ENCODE data around the gene GCNT2. TPM values are rescaled to one million over a fixed set of nuclear protein-coding genes. Genes with fewer than 3 reads are reported as not detected.
"Not testable (repeated sequence)": the region's sequence is repeated elsewhere in the genome, so short reads cannot be mapped to it uniquely, and the experiment has no call there.

Gene GCNT2
- total RNA-seq, 1 experiment from 2014 or later, result 42.8 TPM

DNA sequence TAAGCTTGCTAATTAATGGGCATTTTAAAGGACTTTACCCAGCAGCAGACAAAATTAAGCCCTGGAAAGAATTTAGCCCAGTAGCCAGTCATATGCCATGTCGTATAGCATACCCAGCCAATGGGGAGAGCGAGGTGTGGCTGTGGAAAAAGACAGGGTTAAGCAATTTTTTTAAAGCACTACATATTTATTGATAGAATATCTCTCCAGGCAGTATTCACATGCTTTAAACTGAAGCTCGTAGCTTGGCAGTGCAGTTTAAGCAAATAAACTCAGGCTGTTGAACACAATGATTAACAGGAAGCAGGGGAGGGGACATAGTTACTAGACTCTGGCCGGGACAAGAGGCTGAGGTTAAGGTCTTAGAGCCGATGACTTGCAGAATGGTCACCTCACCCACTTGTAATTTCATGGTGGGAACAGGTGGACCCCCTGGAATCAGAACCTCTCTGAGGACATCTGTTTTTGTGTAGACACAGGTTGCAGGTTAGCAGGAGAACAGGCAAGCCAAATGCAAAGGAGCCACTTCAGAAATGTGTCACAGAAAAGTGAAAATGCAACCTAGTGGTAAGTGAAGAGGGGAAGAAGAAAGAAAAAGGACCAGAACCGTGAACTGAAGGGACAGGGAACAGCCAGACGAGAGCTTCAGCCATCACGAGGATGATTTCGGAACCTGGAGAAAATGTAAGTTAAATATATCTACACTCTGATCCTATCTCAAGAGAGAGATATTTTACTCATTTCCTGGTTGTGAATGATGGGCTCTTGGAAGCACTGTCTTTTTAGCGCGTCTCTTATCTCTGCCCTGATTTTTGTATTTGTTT, 7.2 kb downstream of the GCNT2 start:
- H3K27ac ChIP-seq (ENCODE audit: low read length), result peak overlapping the region; percentile 98
- no peaks in the 10 kb centered on the region for H3K27me3 ChIP-seq (ENCODE audit: control insufficient read depth, insufficient read depth, low read length)
- CTCF ChIA-PET, result no interaction called here
- no peak; the same call in none of the 2 replicates for TF ChIP-seq POLR2AphosphoS5 (IDR thresholded peaks at IDR 0.05; ENCODE audit: low read depth, low read length)
- no peak for TF ChIP-seq REST (IDR thresholded peaks at IDR 0.05; ENCODE audit: insufficient read depth in 1 of 2, low read depth in 2 of 2, low read length in 1 of 2)
- TF ChIP-seq, protein P1, sequence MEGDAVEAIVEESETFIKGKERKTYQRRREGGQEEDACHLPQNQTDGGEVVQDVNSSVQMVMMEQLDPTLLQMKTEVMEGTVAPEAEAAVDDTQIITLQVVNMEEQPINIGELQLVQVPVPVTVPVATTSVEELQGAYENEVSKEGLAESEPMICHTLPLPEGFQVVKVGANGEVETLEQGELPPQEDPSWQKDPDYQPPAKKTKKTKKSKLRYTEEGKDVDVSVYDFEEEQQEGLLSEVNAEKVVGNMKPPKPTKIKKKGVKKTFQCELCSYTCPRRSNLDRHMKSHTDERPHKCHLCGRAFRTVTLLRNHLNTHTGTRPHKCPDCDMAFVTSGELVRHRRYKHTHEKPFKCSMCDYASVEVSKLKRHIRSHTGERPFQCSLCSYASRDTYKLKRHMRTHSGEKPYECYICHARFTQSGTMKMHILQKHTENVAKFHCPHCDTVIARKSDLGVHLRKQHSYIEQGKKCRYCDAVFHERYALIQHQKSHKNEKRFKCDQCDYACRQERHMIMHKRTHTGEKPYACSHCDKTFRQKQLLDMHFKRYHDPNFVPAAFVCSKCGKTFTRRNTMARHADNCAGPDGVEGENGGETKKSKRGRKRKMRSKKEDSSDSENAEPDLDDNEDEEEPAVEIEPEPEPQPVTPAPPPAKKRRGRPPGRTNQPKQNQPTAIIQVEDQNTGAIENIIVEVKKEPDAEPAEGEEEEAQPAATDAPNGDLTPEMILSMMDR (IDR thresholded peaks at IDR 0.05), result no peak
- TF ChIP-seq SIN3A (IDR thresholded peaks at IDR 0.05; ENCODE audit: borderline replicate concordance, insufficient read depth, low read depth, low read length), result no peak; the same call in 1 of the 2 replicates
- no peak for TF ChIP-seq TCF7L2 (IDR thresholded peaks at IDR 0.05; ENCODE audit: low read depth, low read length)
- POLR2A ChIA-PET, result interaction anchor here (0.6 to 0.9 kb wide), 2 partner anchors 10 to 166 kb away, joined by 7 to 14 read pairs; partner anchors contain the start of genes C6orf52 and PAK1IP1
- intact Hi-C loops (cut with micrococcal nuclease; ENCODE audit: unreplicated experiment) (loop anchor here (10.0 kb wide), 2 partner anchors 166 to 276 kb away; partner anchors contain the start of genes C6orf52 and PAK1IP1), in situ Hi-C loops (cut with HindIII; ENCODE audit: low pct_unique_long_range_greater_than_20kb, low sequenced_read_pairs) (no loop called here)
- H3K4me1 ChIP-seq (ENCODE audit: control insufficient read depth, insufficient read depth, low read length), result peaks cover 22% of the 10 kb centered on the region
- peak; percentile 86 for DNase-seq (ENCODE audit: low read depth, low spot score)
- H3K36me3 ChIP-seq (ENCODE audit: control insufficient read depth, insufficient read depth, low read length), result no peaks in the 10 kb centered on the region
- no peaks in the 10 kb centered on the region for H3K9me3 ChIP-seq (ENCODE audit: control insufficient read depth, insufficient read depth, low read depth, low read length)
- ATAC-seq, result peak; percentile 73
- no TSS peak for BruUV-seq (replicated peaks)
- peak overlapping the region; percentile 64 to 93 for H3K4me3 ChIP-seq (ENCODE audit: low read depth in 2 of 2, low read length in 2 of 2)

- in situ Hi-C loops (cut with HindIII; ENCODE audit: low pct_unique_long_range_greater_than_20kb, low sequenced_read_pairs), result no loop called here
- Histone ChIP-seq H3K9me3 (ENCODE audit: control insufficient read depth, insufficient read depth, low read depth, low read length) (no peaks in the 10 kb centered on the region), H3K4me3 (ENCODE audit: low read depth in 2 of 2, low read length in 2 of 2) (peak overlapping the region; percentile 64 to 93), H3K27ac (ENCODE audit: low read length) (peak overlapping the region; percentile 98), H3K36me3 (ENCODE audit: control insufficient read depth, insufficient read depth, low read length) (no peaks in the 10 kb centered on the region), H3K27me3 (ENCODE audit: control insufficient read depth, insufficient read depth, low read length) (no peaks in the 10 kb centered on the region), H3K4me1 (ENCODE audit: control insufficient read depth, insufficient read depth, low read length) (peaks cover 25% of the 10 kb centered on the region)
- BruUV-seq (replicated peaks), result no TSS peak
- CTCF ChIA-PET, result no interaction called here
- TF ChIP-seq REST (IDR thresholded peaks at IDR 0.05; ENCODE audit: insufficient read depth in 1 of 2, low read depth in 2 of 2, low read length in 1 of 2) (0 out of 4 replicates have a peak, but pooled peaks of 1 of the 2 experiments have one; percentile 15), SIN3A (IDR thresholded peaks at IDR 0.05; ENCODE audit: borderline replicate concordance, insufficient read depth, low read depth, low read length) (0 out of 2 replicates have a peak, but pooled peaks have one; percentile 53), POLR2AphosphoS5 (IDR thresholded peaks at IDR 0.05; ENCODE audit: low read depth, low read length) (0 out of 2 replicates have a peak, but pooled peaks have one; percentile 32)
- TF ChIP-seq, protein P1 (IDR thresholded peaks at IDR 0.05), result no peak
- ATAC-seq (peak; percentile 40), DNase-seq (ENCODE audit: low read depth, low spot score) (no peak)
- intact Hi-C loops (cut with micrococcal nuclease; ENCODE audit: unreplicated experiment), result loop anchor here (10.0 kb wide), 2 partner anchors 165 to 275 kb away; partner anchors contain the start of genes C6orf52 and PAK1IP1
- POLR2A ChIA-PET, result interaction anchor here (0.6 kb wide), 1 partner anchor 9 kb away, joined by 7 read pairs; no protein-coding TSS in a partner anchor
These were observed 8.2 kb downstream of the GCNT2 start for GRCh38 chr6:10529231-10529801.

GRCh38 chr6:10529828-10530374, 8.8 kb downstream of the GCNT2 start:
- intact Hi-C loops (cut with micrococcal nuclease; ENCODE audit: unreplicated experiment), result loop anchor here (10.0 kb wide), 2 partner anchors 165 to 275 kb away; partner anchors contain the start of genes C6orf52 and PAK1IP1
- ATAC-seq; DNase-seq (ENCODE audit: low read depth, low spot score); H3K9me3 ChIP-seq (ENCODE audit: control insufficient read depth, insufficient read depth, low read depth, low read length); in situ Hi-C loops (cut with HindIII; ENCODE audit: low pct_unique_long_range_greater_than_20kb, low sequenced_read_pairs); H3K27me3 ChIP-seq (ENCODE audit: control insufficient read depth, insufficient read depth, low read length); H3K36me3 ChIP-seq (ENCODE audit: control insufficient read depth, insufficient read depth, low read length): not testable (repeated sequence)
- ChIA-PET POLR2A (interaction anchor here (0.6 kb wide), 1 partner anchor 10 kb away, joined by 8 read pairs; no protein-coding TSS in a partner anchor), CTCF (interaction anchor here (0.6 kb wide), 1 partner anchor 117 kb away, joined by 5 read pairs; no protein-coding TSS in a partner anchor)
- H3K4me3 ChIP-seq (ENCODE audit: low read depth in 2 of 2, low read length in 2 of 2), result peak overlapping the region; percentile 64 to 93
- peaks cover 20% of the 10 kb centered on the region for H3K4me1 ChIP-seq (ENCODE audit: control insufficient read depth, insufficient read depth, low read length)
- TSS peak; percentile 80 for BruUV-seq (replicated peaks)
- H3K27ac ChIP-seq (ENCODE audit: low read length), result peak overlapping the region; percentile 98

Data from Panc1 (cell line).